Measurements from ENCODE around the gene EHD2. TPM values are rescaled to one million over a fixed set of nuclear protein-coding genes. Genes with fewer than 3 reads are reported as not detected.

EHD2 gene
- total and polyA plus RNA-seq, 2 donors from 2014 or later = 19.4 to 105 TPM

- TF ChIP-seq CTCF (IDR thresholded peaks at IDR 0.05; ENCODE audit: borderline replicate concordance, extremely low read depth, insufficient read depth) = no peak
Observed at GRCh38 chr19:47686679-47687450, 26.4 kb upstream of the EHD2 start.

GRCh38 chr19:47687906-47688305 lies 25.3 kb upstream of the EHD2 start:
- intact Hi-C loops (cut with DNase I) = no loop called here
- Histone ChIP-seq H3K27me3 (ENCODE audit: control insufficient read depth, insufficient read depth, low read length) (no peaks in the 10 kb centered on the region), H3K9ac (ENCODE audit: low read length in 3 of 3) (no peak overlapping the region), H3K27ac (ENCODE audit: low read depth in 2 of 2, low read length in 2 of 2) (no peak overlapping the region), H3K4me3 (ENCODE audit: low read length in 3 of 3) (no peak overlapping the region), H3K4me1 (ENCODE audit: control insufficient read depth in 2 of 3, insufficient read depth in 2 of 3, low read depth in 1 of 3, low read length in 3 of 3) (no peaks in the 10 kb centered on the region), H3K36me3 (ENCODE audit: control insufficient read depth in 2 of 3, insufficient read depth in 3 of 3, low read length in 3 of 3) (no peaks in the 10 kb centered on the region), H3K9me3 (ENCODE audit: control insufficient read depth in 2 of 3, insufficient read depth in 1 of 3, low read length in 3 of 3) (no peaks in the 10 kb centered on the region)
- FAIRE-seq (no peak), DNase-seq (no peak)
- no peak for TF ChIP-seq CTCF (IDR thresholded peaks at IDR 0.05; ENCODE audit: borderline replicate concordance, extremely low read depth, insufficient read depth)

More at GRCh38 chr19:47686679-47687450, 26.4 kb upstream of the EHD2 start:
- no peaks in the 10 kb centered on the region for H3K27me3 ChIP-seq (ENCODE audit: control insufficient read depth, insufficient read depth, low read length)
- FAIRE-seq (no peak), DNase-seq (no peak)
- H3K36me3 ChIP-seq (ENCODE audit: control insufficient read depth in 2 of 3, insufficient read depth in 3 of 3, low read length in 3 of 3) = no peaks in the 10 kb centered on the region
- no peaks in the 10 kb centered on the region for H3K9me3 ChIP-seq (ENCODE audit: control insufficient read depth in 2 of 3, insufficient read depth in 1 of 3, low read length in 3 of 3)
- H3K4me1 ChIP-seq (ENCODE audit: control insufficient read depth in 2 of 3, insufficient read depth in 2 of 3, low read depth in 1 of 3, low read length in 3 of 3) = no peaks in the 10 kb centered on the region
- intact Hi-C loops (cut with DNase I) = no loop called here
- H3K27ac ChIP-seq (ENCODE audit: low read depth in 2 of 2, low read length in 2 of 2) = no peak overlapping the region
- no peak overlapping the region for H3K9ac ChIP-seq (ENCODE audit: low read length in 3 of 3)
- no peak overlapping the region for H3K4me3 ChIP-seq (ENCODE audit: low read length in 3 of 3)

GRCh38 chr19:47691090-47691489 lies 22.1 kb upstream of the EHD2 start:
- no peaks in the 10 kb centered on the region for H3K27me3 ChIP-seq (ENCODE audit: control insufficient read depth, insufficient read depth, low read length)
- no peak for TF ChIP-seq CTCF (IDR thresholded peaks at IDR 0.05; ENCODE audit: borderline replicate concordance, extremely low read depth, insufficient read depth)
- DNase-seq = no peak
- FAIRE-seq = no peak
- no peak overlapping the region for H3K9ac ChIP-seq (ENCODE audit: low read length in 3 of 3)
- H3K36me3 ChIP-seq (ENCODE audit: control insufficient read depth in 2 of 3, insufficient read depth in 3 of 3, low read length in 3 of 3) = no peaks in the 10 kb centered on the region
- H3K4me3 ChIP-seq (ENCODE audit: low read length in 3 of 3) = no peak overlapping the region
- no peaks in the 10 kb centered on the region for H3K4me1 ChIP-seq (ENCODE audit: control insufficient read depth in 2 of 3, insufficient read depth in 2 of 3, low read depth in 1 of 3, low read length in 3 of 3)
- intact Hi-C loops (cut with DNase I) = loop anchor here (10.0 kb wide), 1 partner anchor 396 kb away; no protein-coding TSS in a partner anchor
- H3K9me3 ChIP-seq (ENCODE audit: control insufficient read depth in 2 of 3, insufficient read depth in 1 of 3, low read length in 3 of 3) = no peaks in the 10 kb centered on the region
- no peak overlapping the region for H3K27ac ChIP-seq (ENCODE audit: low read depth in 2 of 2, low read length in 2 of 2)

Measured in kidney (tissue), 14 donors.